Measurements from ENCODE around the gene CCND1. TPM values are rescaled to one million over a fixed set of nuclear protein-coding genes. Genes with fewer than 3 reads are reported as not detected.
A peak's percentile ranks its signal among the peaks of the same experiment; 100 is the strongest.

CCND1 gene
- total and polyA plus RNA-seq, 9 of the 15 experiments (the other 6 are each of a cell fraction or from before 2014, with no cell fraction given): 0.04 to 23.3 (median 3.8) TPM

DNA sequence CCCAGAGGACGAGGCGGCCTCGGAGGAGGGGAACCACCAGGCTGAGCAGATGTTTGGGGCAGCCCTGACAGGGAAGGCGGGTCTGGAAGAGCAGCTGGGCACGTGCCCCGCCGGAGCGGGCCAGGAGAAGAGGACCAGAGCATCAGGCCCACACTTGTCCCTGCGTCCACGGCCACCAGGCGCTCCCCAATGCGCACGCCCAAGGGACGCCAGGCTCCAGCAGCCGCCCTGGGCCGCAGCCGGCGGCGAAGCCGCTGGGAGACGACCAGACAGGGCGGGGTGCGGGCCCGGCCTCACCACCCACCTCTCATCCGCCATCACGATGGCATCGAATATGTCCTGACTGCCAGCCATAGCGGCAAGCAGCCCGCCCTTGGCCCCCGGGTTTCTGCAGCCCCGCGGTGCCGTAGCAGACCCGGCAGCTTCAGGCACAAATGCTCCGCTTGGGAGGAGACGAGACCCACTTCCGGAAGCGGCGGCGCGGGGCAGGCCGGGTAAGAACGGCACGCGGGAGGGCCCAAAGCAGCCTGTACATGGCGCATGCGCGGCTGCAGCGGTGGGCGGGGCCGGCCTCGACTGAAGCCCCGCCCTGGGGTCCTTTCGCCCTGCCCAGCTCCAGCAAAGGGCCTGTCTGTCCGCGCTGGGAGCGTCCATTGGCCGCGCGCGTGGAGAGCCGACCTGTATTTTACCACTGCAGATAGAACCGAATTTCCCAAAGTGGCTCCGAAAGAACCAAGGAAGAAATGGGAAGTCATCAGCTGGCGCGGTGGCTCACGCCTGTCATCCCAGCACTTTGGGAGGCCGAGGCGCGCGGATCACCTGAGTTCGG, 34.1 kb downstream of the CCND1 start, which contains the start of gene LTO1 (continued):
- TF ChIP-seq, protein P1, sequence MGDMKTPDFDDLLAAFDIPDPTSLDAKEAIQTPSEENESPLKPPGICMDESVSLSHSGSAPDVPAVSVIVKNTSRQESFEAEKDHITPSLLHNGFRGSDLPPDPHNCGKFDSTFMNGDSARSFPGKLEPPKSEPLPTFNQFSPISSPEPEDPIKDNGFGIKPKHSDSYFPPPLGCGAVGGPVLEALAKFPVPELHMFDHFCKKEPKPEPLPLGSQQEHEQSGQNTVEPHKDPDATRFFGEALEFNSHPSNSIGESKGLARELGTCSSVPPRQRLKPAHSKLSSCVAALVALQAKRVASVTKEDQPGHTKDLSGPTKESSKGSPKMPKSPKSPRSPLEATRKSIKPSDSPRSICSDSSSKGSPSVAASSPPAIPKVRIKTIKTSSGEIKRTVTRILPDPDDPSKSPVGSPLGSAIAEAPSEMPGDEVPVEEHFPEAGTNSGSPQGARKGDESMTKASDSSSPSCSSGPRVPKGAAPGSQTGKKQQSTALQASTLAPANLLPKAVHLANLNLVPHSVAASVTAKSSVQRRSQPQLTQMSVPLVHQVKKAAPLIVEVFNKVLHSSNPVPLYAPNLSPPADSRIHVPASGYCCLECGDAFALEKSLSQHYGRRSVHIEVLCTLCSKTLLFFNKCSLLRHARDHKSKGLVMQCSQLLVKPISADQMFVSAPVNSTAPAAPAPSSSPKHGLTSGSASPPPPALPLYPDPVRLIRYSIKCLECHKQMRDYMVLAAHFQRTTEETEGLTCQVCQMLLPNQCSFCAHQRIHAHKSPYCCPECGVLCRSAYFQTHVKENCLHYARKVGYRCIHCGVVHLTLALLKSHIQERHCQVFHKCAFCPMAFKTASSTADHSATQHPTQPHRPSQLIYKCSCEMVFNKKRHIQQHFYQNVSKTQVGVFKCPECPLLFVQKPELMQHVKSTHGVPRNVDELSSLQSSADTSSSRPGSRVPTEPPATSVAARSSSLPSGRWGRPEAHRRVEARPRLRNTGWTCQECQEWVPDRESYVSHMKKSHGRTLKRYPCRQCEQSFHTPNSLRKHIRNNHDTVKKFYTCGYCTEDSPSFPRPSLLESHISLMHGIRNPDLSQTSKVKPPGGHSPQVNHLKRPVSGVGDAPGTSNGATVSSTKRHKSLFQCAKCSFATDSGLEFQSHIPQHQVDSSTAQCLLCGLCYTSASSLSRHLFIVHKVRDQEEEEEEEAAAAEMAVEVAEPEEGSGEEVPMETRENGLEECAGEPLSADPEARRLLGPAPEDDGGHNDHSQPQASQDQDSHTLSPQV (IDR thresholded peaks at IDR 0.05): no peak
- no peak for TF ChIP-seq PTTG1 (tag; IDR thresholded peaks at IDR 0.05; ENCODE audit: low read depth)
- peak; percentile 90 for TF ChIP-seq GABPA (tag; conservative IDR thresholded peaks at IDR 0.05; ENCODE audit: low read depth)
- TF ChIP-seq EHMT2 (IDR thresholded peaks at IDR 0.05): no peak
- TF ChIP-seq TRIM24 (IDR thresholded peaks at IDR 0.05): 0 out of 4 replicates have a peak, but pooled peaks of 1 of the 2 experiments have one; percentile 7
- TF ChIP-seq, protein P2, sequence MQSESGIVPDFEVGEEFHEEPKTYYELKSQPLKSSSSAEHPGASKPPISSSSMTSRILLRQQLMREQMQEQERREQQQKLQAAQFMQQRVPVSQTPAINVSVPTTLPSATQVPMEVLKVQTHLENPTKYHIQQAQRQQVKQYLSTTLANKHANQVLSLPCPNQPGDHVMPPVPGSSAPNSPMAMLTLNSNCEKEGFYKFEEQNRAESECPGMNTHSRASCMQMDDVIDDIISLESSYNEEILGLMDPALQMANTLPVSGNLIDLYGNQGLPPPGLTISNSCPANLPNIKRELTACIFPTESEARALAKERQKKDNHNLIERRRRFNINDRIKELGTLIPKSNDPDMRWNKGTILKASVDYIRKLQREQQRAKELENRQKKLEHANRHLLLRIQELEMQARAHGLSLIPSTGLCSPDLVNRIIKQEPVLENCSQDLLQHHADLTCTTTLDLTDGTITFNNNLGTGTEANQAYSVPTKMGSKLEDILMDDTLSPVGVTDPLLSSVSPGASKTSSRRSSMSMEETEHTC (IDR thresholded peaks at IDR 0.05): 0 out of 2 replicates have a peak, but pooled peaks have one; percentile 6
- TF ChIP-seq, protein P3, sequence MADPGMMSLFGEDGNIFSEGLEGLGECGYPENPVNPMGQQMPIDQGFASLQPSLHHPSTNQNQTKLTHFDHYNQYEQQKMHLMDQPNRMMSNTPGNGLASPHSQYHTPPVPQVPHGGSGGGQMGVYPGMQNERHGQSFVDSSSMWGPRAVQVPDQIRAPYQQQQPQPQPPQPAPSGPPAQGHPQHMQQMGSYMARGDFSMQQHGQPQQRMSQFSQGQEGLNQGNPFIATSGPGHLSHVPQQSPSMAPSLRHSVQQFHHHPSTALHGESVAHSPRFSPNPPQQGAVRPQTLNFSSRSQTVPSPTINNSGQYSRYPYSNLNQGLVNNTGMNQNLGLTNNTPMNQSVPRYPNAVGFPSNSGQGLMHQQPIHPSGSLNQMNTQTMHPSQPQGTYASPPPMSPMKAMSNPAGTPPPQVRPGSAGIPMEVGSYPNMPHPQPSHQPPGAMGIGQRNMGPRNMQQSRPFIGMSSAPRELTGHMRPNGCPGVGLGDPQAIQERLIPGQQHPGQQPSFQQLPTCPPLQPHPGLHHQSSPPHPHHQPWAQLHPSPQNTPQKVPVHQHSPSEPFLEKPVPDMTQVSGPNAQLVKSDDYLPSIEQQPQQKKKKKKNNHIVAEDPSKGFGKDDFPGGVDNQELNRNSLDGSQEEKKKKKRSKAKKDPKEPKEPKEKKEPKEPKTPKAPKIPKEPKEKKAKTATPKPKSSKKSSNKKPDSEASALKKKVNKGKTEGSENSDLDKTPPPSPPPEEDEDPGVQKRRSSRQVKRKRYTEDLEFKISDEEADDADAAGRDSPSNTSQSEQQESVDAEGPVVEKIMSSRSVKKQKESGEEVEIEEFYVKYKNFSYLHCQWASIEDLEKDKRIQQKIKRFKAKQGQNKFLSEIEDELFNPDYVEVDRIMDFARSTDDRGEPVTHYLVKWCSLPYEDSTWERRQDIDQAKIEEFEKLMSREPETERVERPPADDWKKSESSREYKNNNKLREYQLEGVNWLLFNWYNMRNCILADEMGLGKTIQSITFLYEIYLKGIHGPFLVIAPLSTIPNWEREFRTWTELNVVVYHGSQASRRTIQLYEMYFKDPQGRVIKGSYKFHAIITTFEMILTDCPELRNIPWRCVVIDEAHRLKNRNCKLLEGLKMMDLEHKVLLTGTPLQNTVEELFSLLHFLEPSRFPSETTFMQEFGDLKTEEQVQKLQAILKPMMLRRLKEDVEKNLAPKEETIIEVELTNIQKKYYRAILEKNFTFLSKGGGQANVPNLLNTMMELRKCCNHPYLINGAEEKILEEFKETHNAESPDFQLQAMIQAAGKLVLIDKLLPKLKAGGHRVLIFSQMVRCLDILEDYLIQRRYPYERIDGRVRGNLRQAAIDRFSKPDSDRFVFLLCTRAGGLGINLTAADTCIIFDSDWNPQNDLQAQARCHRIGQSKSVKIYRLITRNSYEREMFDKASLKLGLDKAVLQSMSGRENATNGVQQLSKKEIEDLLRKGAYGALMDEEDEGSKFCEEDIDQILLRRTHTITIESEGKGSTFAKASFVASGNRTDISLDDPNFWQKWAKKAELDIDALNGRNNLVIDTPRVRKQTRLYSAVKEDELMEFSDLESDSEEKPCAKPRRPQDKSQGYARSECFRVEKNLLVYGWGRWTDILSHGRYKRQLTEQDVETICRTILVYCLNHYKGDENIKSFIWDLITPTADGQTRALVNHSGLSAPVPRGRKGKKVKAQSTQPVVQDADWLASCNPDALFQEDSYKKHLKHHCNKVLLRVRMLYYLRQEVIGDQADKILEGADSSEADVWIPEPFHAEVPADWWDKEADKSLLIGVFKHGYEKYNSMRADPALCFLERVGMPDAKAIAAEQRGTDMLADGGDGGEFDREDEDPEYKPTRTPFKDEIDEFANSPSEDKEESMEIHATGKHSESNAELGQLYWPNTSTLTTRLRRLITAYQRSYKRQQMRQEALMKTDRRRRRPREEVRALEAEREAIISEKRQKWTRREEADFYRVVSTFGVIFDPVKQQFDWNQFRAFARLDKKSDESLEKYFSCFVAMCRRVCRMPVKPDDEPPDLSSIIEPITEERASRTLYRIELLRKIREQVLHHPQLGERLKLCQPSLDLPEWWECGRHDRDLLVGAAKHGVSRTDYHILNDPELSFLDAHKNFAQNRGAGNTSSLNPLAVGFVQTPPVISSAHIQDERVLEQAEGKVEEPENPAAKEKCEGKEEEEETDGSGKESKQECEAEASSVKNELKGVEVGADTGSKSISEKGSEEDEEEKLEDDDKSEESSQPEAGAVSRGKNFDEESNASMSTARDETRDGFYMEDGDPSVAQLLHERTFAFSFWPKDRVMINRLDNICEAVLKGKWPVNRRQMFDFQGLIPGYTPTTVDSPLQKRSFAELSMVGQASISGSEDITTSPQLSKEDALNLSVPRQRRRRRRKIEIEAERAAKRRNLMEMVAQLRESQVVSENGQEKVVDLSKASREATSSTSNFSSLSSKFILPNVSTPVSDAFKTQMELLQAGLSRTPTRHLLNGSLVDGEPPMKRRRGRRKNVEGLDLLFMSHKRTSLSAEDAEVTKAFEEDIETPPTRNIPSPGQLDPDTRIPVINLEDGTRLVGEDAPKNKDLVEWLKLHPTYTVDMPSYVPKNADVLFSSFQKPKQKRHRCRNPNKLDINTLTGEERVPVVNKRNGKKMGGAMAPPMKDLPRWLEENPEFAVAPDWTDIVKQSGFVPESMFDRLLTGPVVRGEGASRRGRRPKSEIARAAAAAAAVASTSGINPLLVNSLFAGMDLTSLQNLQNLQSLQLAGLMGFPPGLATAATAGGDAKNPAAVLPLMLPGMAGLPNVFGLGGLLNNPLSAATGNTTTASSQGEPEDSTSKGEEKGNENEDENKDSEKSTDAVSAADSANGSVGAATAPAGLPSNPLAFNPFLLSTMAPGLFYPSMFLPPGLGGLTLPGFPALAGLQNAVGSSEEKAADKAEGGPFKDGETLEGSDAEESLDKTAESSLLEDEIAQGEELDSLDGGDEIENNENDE (IDR thresholded peaks at IDR 0.05; ENCODE audit: low read depth, low read length): no peak
- peak; percentile 95 for TF ChIP-seq POU5F1 (IDR thresholded peaks at IDR 0.05; ENCODE audit: borderline replicate concordance, low read depth, low read length, partially characterized antibody)
